Activated CD8-positive, alpha-beta memory T cell treated with anti-CD3 and anti-CD28 coated beads, Interleukin-2, amount 10 ng/mL, durations not matched to agents 7 days and 5 days (primary cell): Measurements from ENCODE around the gene DLGAP5. TPM values are rescaled to one million over a fixed set of nuclear protein-coding genes. Genes with fewer than 3 reads are reported as not detected.

Experiments used
- ATAC-seq: fragments of 150-1000 bp; cut with Tn5 transposase; one replicate; pipeline ENCODE4 v1.10.0; 2021; ENCODE audit warnings: moderate library complexity
- CTCF ChIA-PET: fragments of 350-600 bp; sonication (Branson Sonifier 250); formaldehyde crosslinking; loops from one replicate; lab custom pipeline; 2021; ENCODE audit warnings: antibody characterized with exemption; lab: Charles Lee
- DNase-seq: peaks from one replicate; pipeline ENCODE4 v3.0.0-alpha.2; 2020
- H3K27ac Mint-ChIP-seq: one replicate; pipeline ENCODE4 v1.8.0; 2021; ENCODE audit warnings: mild to moderate bottlenecking, mixed read lengths
- H3K27me3 Mint-ChIP-seq: one replicate; pipeline ENCODE4 v1.8.0; 2021; ENCODE audit warnings: mixed read lengths
- H3K36me3 Mint-ChIP-seq: one replicate; pipeline ENCODE4 v1.8.0; 2021; ENCODE audit warnings: mild to moderate bottlenecking, mixed read lengths
- H3K4me1 Mint-ChIP-seq: one replicate; pipeline ENCODE4 v1.8.0; 2021; ENCODE audit warnings: mixed read lengths
- H3K4me3 Mint-ChIP-seq: one replicate; pipeline ENCODE4 v1.8.0; 2021; ENCODE audit warnings: mild to moderate bottlenecking, moderate library complexity, mixed read lengths
- H3K9me3 Mint-ChIP-seq: one replicate; pipeline ENCODE4 v1.8.0; 2022; ENCODE audit warnings: low read depth, mixed read lengths
- total RNA-seq, 2 experiments: library from RNA; stranded (reverse); gene quantifications; one replicate each; pipeline ENCODE4 v1.2.3, GENCODE V29; 2021

Gene DLGAP5
- total RNA-seq, 2 experiments from 2014 or later = 98.8 to 116 TPM

DNA sequence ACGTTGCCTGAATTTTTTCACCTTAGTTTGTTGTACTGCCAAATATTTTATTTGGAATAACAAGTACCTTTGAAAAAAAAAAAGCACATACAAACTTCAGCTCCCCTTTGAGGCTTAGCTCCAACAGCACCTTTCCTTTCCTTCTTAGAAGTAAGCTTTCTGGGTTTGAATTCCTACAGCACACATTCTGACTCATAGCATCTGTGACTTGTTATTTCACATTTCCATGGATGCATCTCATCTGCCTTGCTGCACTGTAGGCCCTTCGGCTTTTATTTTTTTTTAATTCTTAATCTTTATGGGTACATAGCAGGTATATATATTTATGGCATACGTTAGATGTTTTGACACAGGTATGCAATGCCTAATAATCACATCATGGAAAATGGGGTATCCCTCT, 55.1 kb downstream of the DLGAP5 start:
- CTCF ChIA-PET = no interaction called here
- peaks cover 87% of the 10 kb centered on the region for H3K36me3 Mint-ChIP-seq

DNA sequence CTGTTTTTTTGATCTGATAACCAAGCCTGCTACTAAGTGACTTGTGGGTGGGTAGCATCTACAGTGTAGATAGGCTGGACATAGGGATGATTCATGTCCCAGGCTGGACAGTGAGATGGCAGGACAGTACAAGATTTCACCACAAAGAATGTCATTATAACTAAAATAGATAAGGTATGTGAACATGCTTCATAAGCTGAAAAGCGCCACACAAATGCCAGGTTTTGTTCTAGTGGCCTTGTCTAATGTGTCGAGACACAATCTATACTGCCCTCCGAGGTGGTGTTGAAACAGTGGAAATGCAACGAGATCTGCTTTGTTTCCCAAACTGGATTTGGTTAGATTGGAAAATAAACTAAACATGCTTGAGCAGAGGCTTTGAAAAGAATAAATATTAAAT, 58.0 kb downstream of the DLGAP5 start:
- Mint-ChIP-seq H3K9me3 (no peaks in the 10 kb centered on the region), H3K4me1 (peaks cover 54% of the 10 kb centered on the region), H3K27ac (no peak overlapping the region), H3K36me3 (peaks cover 69% of the 10 kb centered on the region), H3K27me3 (no peaks in the 10 kb centered on the region), H3K4me3 (no peak overlapping the region)
- CTCF ChIA-PET = interaction anchor here (0.7 to 0.9 kb wide), 2 partner anchors 43 to 89 kb away, joined by 3 to 4 read pairs; no protein-coding TSS in a partner anchor
- ATAC-seq (no peak), DNase-seq (no peak)

More for the DNA sequence above, 55.1 kb downstream of the DLGAP5 start:
- Mint-ChIP-seq H3K4me1 (peaks cover 49% of the 10 kb centered on the region), H3K27ac (no peak overlapping the region), H3K4me3 (no peak overlapping the region), H3K9me3 (no peaks in the 10 kb centered on the region), H3K27me3 (no peaks in the 10 kb centered on the region)
- DNase-seq (no peak), ATAC-seq (no peak)

DNA sequence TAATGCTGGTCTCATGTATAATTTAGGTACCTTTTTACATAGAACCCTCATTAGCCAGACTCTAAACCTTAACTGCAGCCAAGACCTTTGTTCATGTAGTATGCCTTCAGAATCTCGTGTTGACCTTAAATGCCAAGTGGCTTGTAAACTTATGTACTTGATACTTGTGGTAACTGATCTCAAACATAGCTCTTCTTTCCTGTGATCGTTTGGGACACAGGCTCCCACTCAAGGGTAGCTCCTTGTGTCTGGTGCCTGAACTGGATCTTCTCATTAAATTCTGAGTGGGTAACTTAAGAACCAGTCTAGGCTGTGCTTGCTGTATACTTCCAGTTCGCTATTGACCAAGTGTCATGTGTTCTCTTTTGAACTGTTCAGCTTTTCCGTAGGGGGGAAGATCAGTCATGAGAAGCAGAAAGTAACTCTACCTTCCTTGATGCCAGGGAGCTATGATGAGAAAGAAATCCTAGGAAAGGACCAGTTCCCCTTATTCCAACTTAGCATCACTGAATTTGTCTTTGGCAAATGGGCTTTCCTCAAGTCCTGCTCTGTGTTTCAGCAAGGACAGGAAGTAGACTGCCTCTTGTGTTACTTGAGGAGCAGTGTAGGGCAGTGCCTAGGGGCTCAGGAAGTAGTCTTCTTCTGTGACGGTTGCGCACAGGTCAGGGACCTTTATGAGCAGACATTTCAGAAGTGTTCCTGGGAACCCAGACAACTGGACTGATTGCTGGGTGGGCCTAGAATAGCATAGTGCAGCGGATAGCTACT, 59.8 kb downstream of the DLGAP5 start:
- H3K36me3 Mint-ChIP-seq = peaks cover 53% of the 10 kb centered on the region
- H3K9me3 Mint-ChIP-seq = no peaks in the 10 kb centered on the region
- peaks cover 55% of the 10 kb centered on the region for H3K4me1 Mint-ChIP-seq
- DNase-seq (peak; percentile 56), ATAC-seq (peak; percentile 34)
- H3K4me3 Mint-ChIP-seq = peak overlapping the region; percentile 80
- CTCF ChIA-PET = interaction anchor here (0.6 to 6.3 kb wide), 13 partner anchors 10 to 203 kb away, joined by 3 to 34 read pairs (median 4); partner anchors contain the start of gene MAPK1IP1L
- H3K27me3 Mint-ChIP-seq = peaks cover 5% of the 10 kb centered on the region
- H3K27ac Mint-ChIP-seq = peak overlapping the region; percentile 44

- peaks cover 47% of the 10 kb centered on the region for H3K36me3 Mint-ChIP-seq
- peak overlapping the region; percentile 80 for H3K4me3 Mint-ChIP-seq
- H3K27ac Mint-ChIP-seq = peak overlapping the region; percentile 72
- DNase-seq = no peak
- no peak for ATAC-seq
- no peaks in the 10 kb centered on the region for H3K9me3 Mint-ChIP-seq
- H3K4me1 Mint-ChIP-seq = peaks cover 63% of the 10 kb centered on the region
- peaks cover 5% of the 10 kb centered on the region for H3K27me3 Mint-ChIP-seq
- CTCF ChIA-PET = interaction anchor here (1.0 to 6.3 kb wide), 8 partner anchors 12 to 41 kb away, joined by 3 to 34 read pairs (median 10); no protein-coding TSS in a partner anchor
These were observed 61.2 kb downstream of the DLGAP5 start for GRCh38 chr14:55130196-55130550.

DNA sequence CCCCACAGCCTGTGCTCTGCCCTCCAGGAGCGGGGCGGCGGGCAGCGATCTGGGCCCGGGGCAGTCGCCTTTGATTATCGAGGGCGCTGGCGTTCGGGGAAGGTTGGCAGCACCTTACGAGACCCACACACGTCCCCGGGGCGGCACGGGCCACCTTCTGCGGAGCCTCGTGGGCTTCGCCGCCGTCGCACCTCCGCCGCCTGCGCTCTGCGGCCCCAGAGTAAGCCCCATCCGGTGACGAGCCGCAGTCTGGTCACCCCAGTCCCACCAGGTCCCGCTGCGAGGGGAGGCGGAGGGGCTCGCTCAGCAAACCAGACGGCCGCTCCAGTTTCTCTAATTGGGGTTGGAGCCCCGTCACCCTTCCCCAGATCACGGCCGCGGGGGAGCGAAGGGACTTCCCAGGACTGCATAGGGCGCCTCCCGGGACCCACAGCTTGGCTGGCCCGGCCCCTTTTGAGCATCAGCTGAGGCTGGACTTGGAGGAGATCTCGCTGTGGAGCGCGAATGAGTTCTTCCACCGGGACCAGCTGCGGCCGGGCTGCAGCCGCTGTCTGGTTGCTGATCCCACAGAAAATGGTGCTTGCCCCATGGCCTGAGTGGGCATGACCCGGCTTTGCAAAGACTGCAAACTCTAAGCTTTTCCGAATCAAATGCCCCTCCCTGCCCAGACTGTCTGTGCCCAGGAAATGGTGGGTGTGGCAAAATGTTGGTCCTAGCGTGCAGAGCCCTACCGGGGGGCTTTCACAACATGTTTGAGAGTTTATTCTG, 61.8 kb downstream of the DLGAP5 start:
- H3K27me3 Mint-ChIP-seq = peaks cover 5% of the 10 kb centered on the region
- peak overlapping the region; percentile 72 for H3K27ac Mint-ChIP-seq
- peak; percentile 77 for DNase-seq
- peaks cover 66% of the 10 kb centered on the region for H3K4me1 Mint-ChIP-seq
- peaks cover 41% of the 10 kb centered on the region for H3K36me3 Mint-ChIP-seq
- H3K9me3 Mint-ChIP-seq = no peaks in the 10 kb centered on the region
- CTCF ChIA-PET = interaction anchor here (1.0 to 6.3 kb wide), 9 partner anchors 11 to 40 kb away, joined by 3 to 34 read pairs (median 3); no protein-coding TSS in a partner anchor
- H3K4me3 Mint-ChIP-seq = peak overlapping the region; percentile 80
- peak; percentile 70 for ATAC-seq

- ATAC-seq (peak; percentile 76), DNase-seq (peak; percentile 61)
- peak within 1 kb of the TSS; percentile 75 for H3K27ac Mint-ChIP-seq
- peak within 1 kb of the TSS; percentile 80 for H3K4me3 Mint-ChIP-seq
- peaks cover 63% of the 10 kb centered on the region for H3K4me1 Mint-ChIP-seq
- H3K9me3 Mint-ChIP-seq = no peaks in the 10 kb centered on the region
- CTCF ChIA-PET = interaction anchor here (0.6 to 6.3 kb wide), 7 partner anchors 10 to 39 kb away, joined by 3 to 34 read pairs (median 4); no protein-coding TSS in a partner anchor
- H3K36me3 Mint-ChIP-seq = peaks cover 36% of the 10 kb centered on the region
- H3K27me3 Mint-ChIP-seq = peaks cover 5% of the 10 kb centered on the region
These were observed 62.3 kb downstream of the DLGAP5 start, which contains the start of gene LGALS3 for GRCh38 chr14:55129086-55129427. Gene LGALS3 (plus strand): TSS chr14:55129252. CDS start chr14:55137374, 8,122 bp downstream.

DNA sequence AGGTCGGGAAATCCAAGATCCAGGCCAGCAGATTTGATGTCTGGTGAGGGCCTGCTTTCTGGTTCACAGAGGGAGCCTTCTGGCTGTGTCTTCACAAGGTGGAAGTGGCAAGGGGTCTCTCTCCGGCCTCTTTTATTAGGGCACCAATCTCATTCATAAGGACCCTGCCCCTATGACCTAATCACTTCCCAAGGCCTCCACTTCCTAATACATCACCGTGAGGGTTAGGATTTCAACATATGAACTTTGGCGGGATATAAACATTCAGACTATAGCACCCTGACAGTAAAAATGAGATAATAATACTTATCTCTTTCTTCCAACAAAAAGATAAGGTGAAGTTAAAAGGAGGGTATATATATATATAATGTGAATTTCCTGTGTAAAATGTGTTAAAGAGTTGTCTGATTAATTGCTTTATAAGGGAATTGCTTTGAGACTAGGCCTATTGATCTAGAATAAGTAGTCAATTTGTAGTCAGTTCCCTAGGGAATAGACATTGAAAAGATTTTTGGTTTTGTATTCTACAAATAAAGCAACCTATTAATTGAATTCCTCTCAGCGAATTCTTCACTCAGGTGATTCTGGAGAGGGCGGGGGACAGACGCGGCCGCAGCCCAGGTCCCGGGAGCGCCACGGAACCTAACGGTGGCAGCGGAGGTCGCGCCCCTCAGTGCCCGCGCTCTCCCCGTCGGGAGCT, 62.8 kb downstream of the DLGAP5 start:
- Mint-ChIP-seq H3K4me1 (peaks cover 64% of the 10 kb centered on the region), H3K27me3 (peaks cover 5% of the 10 kb centered on the region), H3K4me3 (peak overlapping the region; percentile 80), H3K9me3 (no peaks in the 10 kb centered on the region), H3K27ac (peak overlapping the region; percentile 75), H3K36me3 (peaks cover 32% of the 10 kb centered on the region)
- CTCF ChIA-PET = interaction anchor here (0.6 to 6.3 kb wide), 9 partner anchors 10 to 39 kb away, joined by 3 to 34 read pairs (median 4); no protein-coding TSS in a partner anchor
- DNase-seq (no peak), ATAC-seq (no peak)

- ATAC-seq = no peak
- H3K9me3 Mint-ChIP-seq = no peaks in the 10 kb centered on the region
- H3K36me3 Mint-ChIP-seq = peaks cover 23% of the 10 kb centered on the region
- CTCF ChIA-PET = interaction anchor here (0.6 to 6.3 kb wide), 6 partner anchors 13 to 76 kb away, joined by 3 to 33 read pairs (median 6); partner anchors contain the start of gene MAPK1IP1L
- H3K4me1 Mint-ChIP-seq = peaks cover 60% of the 10 kb centered on the region
- peak overlapping the region; percentile 13 for H3K27ac Mint-ChIP-seq
- H3K4me3 Mint-ChIP-seq = no peak overlapping the region
- peaks cover 5% of the 10 kb centered on the region for H3K27me3 Mint-ChIP-seq
- no peak for DNase-seq
These were observed 63.9 kb downstream of the DLGAP5 start for GRCh38 chr14:55127460-55127951.

GRCh38 chr14:55126932-55127459, 64.4 kb downstream of the DLGAP5 start:
- H3K27ac Mint-ChIP-seq = peak overlapping the region; percentile 13
- peaks cover 17% of the 10 kb centered on the region for H3K36me3 Mint-ChIP-seq
- peaks cover 5% of the 10 kb centered on the region for H3K27me3 Mint-ChIP-seq
- DNase-seq (no peak), ATAC-seq (no peak)
- CTCF ChIA-PET = interaction anchor here (0.6 to 6.3 kb wide), 5 partner anchors 15 to 76 kb away, joined by 3 to 33 read pairs (median 9); partner anchors contain the start of gene MAPK1IP1L
- H3K4me1 Mint-ChIP-seq = peaks cover 55% of the 10 kb centered on the region
- no peaks in the 10 kb centered on the region for H3K9me3 Mint-ChIP-seq
- no peak overlapping the region for H3K4me3 Mint-ChIP-seq

GRCh38 chr14:55126034-55126433, 65.4 kb downstream of the DLGAP5 start:
- Mint-ChIP-seq H3K36me3 (peaks cover 8% of the 10 kb centered on the region), H3K9me3 (no peaks in the 10 kb centered on the region), H3K4me1 (peaks cover 45% of the 10 kb centered on the region), H3K27ac (peak overlapping the region; percentile 26), H3K27me3 (peaks cover 5% of the 10 kb centered on the region), H3K4me3 (no peak overlapping the region)
- ATAC-seq (no peak), DNase-seq (no peak)
- CTCF ChIA-PET = interaction anchor here (0.9 to 4.6 kb wide), 5 partner anchors 16 to 75 kb away, joined by 3 to 33 read pairs (median 6); partner anchors contain the start of gene MAPK1IP1L

DNA sequence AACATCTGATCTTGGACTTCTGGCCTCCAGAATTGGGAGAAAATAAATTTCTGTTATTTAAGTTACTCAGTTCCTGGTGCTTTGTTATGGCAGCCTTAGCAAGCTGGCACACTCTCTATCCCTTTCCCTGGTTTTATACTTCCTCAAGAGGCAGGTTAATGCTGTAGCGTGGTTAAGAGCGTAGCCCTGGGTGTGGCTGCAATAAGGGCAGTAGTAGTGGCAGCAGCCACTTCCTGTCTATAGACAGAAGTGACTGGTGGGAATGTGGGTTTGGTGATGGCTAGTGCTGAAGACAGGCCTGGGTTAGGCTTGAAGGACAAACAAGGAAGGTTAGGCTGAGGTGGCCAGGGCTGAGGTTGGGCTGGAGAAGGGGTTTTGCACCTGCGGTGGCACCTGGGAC, 66.0 kb downstream of the DLGAP5 start:
- CTCF ChIA-PET = interaction anchor here (0.9 to 4.6 kb wide), 6 partner anchors 17 to 74 kb away, joined by 3 to 33 read pairs (median 4); partner anchors contain the start of gene MAPK1IP1L
- ATAC-seq (peak; percentile 42), DNase-seq (peak; percentile 80)

More for the DNA sequence above, 66.0 kb downstream of the DLGAP5 start:
- no peak overlapping the region for H3K4me3 Mint-ChIP-seq
- no peaks in the 10 kb centered on the region for H3K9me3 Mint-ChIP-seq
- peak overlapping the region; percentile 55 for H3K27ac Mint-ChIP-seq
- H3K36me3 Mint-ChIP-seq = peaks cover 4% of the 10 kb centered on the region
- peaks cover 41% of the 10 kb centered on the region for H3K4me1 Mint-ChIP-seq
- H3K27me3 Mint-ChIP-seq = peaks cover 5% of the 10 kb centered on the region
